IMR-90 (cell line): Measurements from ENCODE around the gene KCNJ3. TPM values are rescaled to one million over a fixed set of nuclear protein-coding genes. Genes with fewer than 3 reads are reported as not detected.

Experiments used
- ATAC-seq: fragments of 200-7000 bp; cut with Tn5 transposase; 2 replicates; pipeline ENCODE4 v1.9.1; 2020; ENCODE audit warnings: low read depth, mild to moderate bottlenecking, moderate library complexity
- BruUV-seq: library from RNA; stranded (reverse); fragments of 400-500 nt; replicated peaks from 2 replicates; lab custom pipeline; 2021; lab: Mats Ljungman, UMichigan
- CTCF ChIA-PET: fragments of 300-600 bp; formaldehyde crosslinking; extraction: SDS; loops from one replicate; lab custom pipeline; 2021; ENCODE audit warnings: antibody characterized with exemption; lab: Yijun Ruan, JAX
- POLR2A ChIA-PET: fragments of 300-600 bp; sonication (Branson Sonifier 250); formaldehyde crosslinking; loops from one replicate; lab custom pipeline; 2022; ENCODE audit warnings: antibody characterized with exemption; ENCODE audit not compliant: unreplicated experiment; lab: Charles Lee
- DNase-seq: peaks from one replicate; pipeline ENCODE4 v3.0.0; 2013
- H2AFZ ChIP-seq: replicated peaks from 2 replicates; pipeline ENCODE3; 2013; ENCODE audit warnings: low read length, mild to moderate bottlenecking; ENCODE audit not compliant: poor library complexity
- H2AK5ac ChIP-seq: 2 replicates; pipeline ENCODE4 v1.6.1; 2013; ENCODE audit warnings: low read depth, low read length, inconsistent platforms
- H2AK9ac ChIP-seq: replicated peaks from 2 replicates; pipeline ENCODE3; 2013; ENCODE audit warnings: mild to moderate bottlenecking, low read depth, low read length, moderate library complexity; ENCODE audit not compliant: poor library complexity
- H2BK120ac ChIP-seq: 2 replicates; pipeline ENCODE4 v1.6.1; 2013; ENCODE audit warnings: low read depth, low read length, inconsistent platforms
- H2BK15ac ChIP-seq: 3 replicates; pipeline ENCODE4 v1.6.1; 2013; ENCODE audit warnings: low read depth, low read length, inconsistent platforms
- H2BK20ac ChIP-seq: 2 replicates; pipeline ENCODE4 v1.6.1; 2013; ENCODE audit warnings: low read depth, mild to moderate bottlenecking, inconsistent platforms, low read length, moderate library complexity
- H2BK5ac ChIP-seq: 2 replicates; pipeline ENCODE4 v1.6.1; 2013; ENCODE audit warnings: mild to moderate bottlenecking, low read depth, low read length, inconsistent platforms; ENCODE audit not compliant: poor library complexity, severe bottlenecking
- H3K14ac ChIP-seq: replicated peaks from 2 replicates; pipeline ENCODE4 v1.6.1; 2013; ENCODE audit warnings: low read depth, low read length, inconsistent platforms
- H3K18ac ChIP-seq: 2 replicates; pipeline ENCODE4 v1.6.1; 2013; ENCODE audit warnings: low read depth, low read length, control low read depth
- H3K23ac ChIP-seq: 2 replicates; pipeline ENCODE4 v1.6.1; 2013; ENCODE audit warnings: low read depth, low read length, inconsistent platforms
- H3K27ac ChIP-seq: 2 replicates; pipeline ENCODE4 v1.5.1; 2013; ENCODE audit warnings: mild to moderate bottlenecking, control low read depth, low read length; ENCODE audit not compliant: insufficient read depth
- H3K27me3 ChIP-seq: 2 replicates; pipeline ENCODE4 v1.6.1; 2013; ENCODE audit warnings: low read length; ENCODE audit not compliant: control insufficient read depth, insufficient read depth
- H3K36me3 ChIP-seq: 2 replicates; pipeline ENCODE4 v1.6.1; 2013; ENCODE audit warnings: low read length, mixed read lengths; ENCODE audit not compliant: control insufficient read depth, insufficient read depth
- H3K4ac ChIP-seq: 2 replicates; pipeline ENCODE4 v1.6.1; 2013; ENCODE audit warnings: low read depth, low read length, inconsistent platforms
- H3K4me1 ChIP-seq: 2 replicates; pipeline ENCODE4 v1.6.1; 2013; ENCODE audit warnings: low read length, mixed read lengths; ENCODE audit not compliant: control insufficient read depth, insufficient read depth
- H3K4me2 ChIP-seq: 2 replicates; pipeline ENCODE4 v1.6.1; 2013; ENCODE audit warnings: low read depth, mild to moderate bottlenecking, control low read depth, low read length, moderate library complexity
- H3K4me3 ChIP-seq: 2 replicates; pipeline ENCODE4 v1.5.1; 2013; ENCODE audit warnings: low read depth, mild to moderate bottlenecking, control low read depth, low read length, moderate library complexity; ENCODE audit not compliant: insufficient read depth
- H3K56ac ChIP-seq: 2 replicates; pipeline ENCODE4 v1.6.1; 2013; ENCODE audit warnings: low read length, inconsistent platforms; ENCODE audit not compliant: insufficient read depth; ENCODE audit errors: extremely low read depth
- H3K79me1 ChIP-seq, 2 experiments: 2 replicates each; pipeline ENCODE4 v1.6.1; 2013; ENCODE audit warnings: low read length in 2 of 2, inconsistent platforms in 1 of 2, low read depth in 1 of 2
- H3K9ac ChIP-seq: 2 replicates; pipeline ENCODE4 v1.6.1; 2013; ENCODE audit warnings: low read depth, low read length, control low read depth
- H3K9me1 ChIP-seq: 2 replicates; pipeline ENCODE4 v1.6.1; 2013; ENCODE audit warnings: low read length, inconsistent platforms; ENCODE audit not compliant: insufficient read depth
- H3K9me3 ChIP-seq: 2 replicates; pipeline ENCODE4 v1.6.1; 2013; ENCODE audit warnings: low read length; ENCODE audit not compliant: control insufficient read depth, insufficient read depth
- H4K20me1 ChIP-seq: 2 replicates; pipeline ENCODE4 v1.6.1; 2013; ENCODE audit warnings: low read length, inconsistent platforms; ENCODE audit not compliant: insufficient read depth
- H4K5ac ChIP-seq: 2 replicates; pipeline ENCODE4 v1.6.1; 2013; ENCODE audit warnings: mild to moderate bottlenecking, low read depth, low read length, control low read depth
- H4K8ac ChIP-seq, 2 experiments: 2 replicates each; pipeline ENCODE4 v1.6.1; 2013; ENCODE audit warnings: low read depth in 2 of 2, low read length in 2 of 2, control low read depth in 1 of 2, inconsistent platforms in 1 of 2
- H4K91ac ChIP-seq: 2 replicates; pipeline ENCODE4 v1.6.1; 2013; ENCODE audit warnings: low read depth, low read length, inconsistent platforms; ENCODE audit not compliant: insufficient read depth
- MAFK ChIP-seq: IDR thresholded peaks from 2 replicates; pipeline ENCODE4 v1.6.1; 2012; ENCODE audit warnings: low read depth, low read length, improper control_type of control experiment
- WGBS, 2 experiments: methylation state at CpG; one replicate each; pipeline versions ENCODE4 v1.1.5 to v1.1.7; 2013; ENCODE audit warnings: missing lambda C conversion rate in 2 of 2; ENCODE audit not compliant: insufficient read length in 1 of 2; ENCODE audit errors: extremely low coverage in 2 of 2; 5-methylcytosine and 5-hydroxymethylcytosine counted together
- dilution Hi-C: fragments of 300-500 bp; cut with HindIII; formaldehyde crosslinking; loops from one replicate; pipeline ENCODE4 v1.14.3; 2018; ENCODE audit warnings: low sequenced_read_pairs; ENCODE audit not compliant: unreplicated experiment
- in situ Hi-C: fragments of 300-500 bp; cut with MboI; formaldehyde crosslinking; loops from 3 replicates; pipeline ENCODE4 v1.14.3; 2019; ENCODE audit warnings: low sequenced_read_pairs, inconsistent platforms, mixed read lengths
- intact Hi-C: fragments of 100-400 bp; cut with micrococcal nuclease; formaldehyde crosslinking; loops from 2 replicates; pipeline ENCODE4 v1.10.0; 2022
- polyA plus RNA-seq, 3 experiments: library from polyadenylated mRNA; depleted of rRNA; stranded (reverse); fragments of >200 nt; gene quantifications; 2 replicates each; pipeline ENCODE4 v1.2.3, GENCODE V29; 2012; ENCODE audit warnings: low replicate concordance in 1 of 3
- total RNA-seq: library from RNA; depleted of rRNA; stranded (reverse); fragments of >200 nt; gene quantifications from 2 replicates; pipeline ENCODE4 v1.2.3, GENCODE V29; 2012
- TF ChIP-seq, protein P1 (sequence below): fragments of 150-350 bp; IDR thresholded peaks from 2 replicates; pipeline ENCODE4 v1.6.1; 2017; ENCODE audit warnings: mild to moderate bottlenecking, antibody characterized with exemption, low read length, low read depth

The KCNJ3 gene
- total and polyA plus RNA-seq, 2 of the 4 experiments (the other 2 are of a cell fraction), result not detected

DNA sequence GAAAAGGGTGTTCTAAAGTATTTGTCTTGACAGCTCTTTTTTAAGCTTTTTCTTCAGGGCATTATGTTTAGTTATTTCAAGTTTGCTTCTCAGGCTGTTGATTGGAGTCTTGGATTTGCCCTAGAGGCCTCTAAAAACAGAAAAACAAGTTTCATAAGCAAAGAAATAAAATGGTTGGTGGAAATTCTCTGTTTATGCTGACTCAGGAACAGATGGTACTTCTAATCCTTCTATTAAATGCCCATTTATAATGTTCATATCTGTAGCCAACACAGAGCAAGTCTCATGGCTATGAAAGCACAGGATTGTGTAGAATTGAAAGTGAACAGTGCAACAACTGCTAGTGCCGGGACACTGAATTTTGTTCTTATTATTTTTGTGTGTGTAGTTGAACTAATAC lies 60.4 kb downstream of the KCNJ3 start:
- Histone ChIP-seq H4K20me1 (no peaks in the 10 kb centered on the region), H3K4me3 (no peak overlapping the region), H3K79me1 (no peaks in the 10 kb centered on the region), H3K9ac (no peak overlapping the region), H3K23ac (no peak overlapping the region), H3K14ac (no peak overlapping the region), H3K9me3 (no peaks in the 10 kb centered on the region), H2BK20ac (no peak overlapping the region), H2BK120ac (no peak overlapping the region), H3K36me3 (no peaks in the 10 kb centered on the region), H3K4ac (no peak overlapping the region), H2BK5ac (no peak overlapping the region), H3K18ac (no peak overlapping the region), H3K9me1 (no peaks in the 10 kb centered on the region), H4K5ac (no peak overlapping the region), H2AFZ (no peak overlapping the region), H2BK15ac (no peak overlapping the region), H2AK9ac (no peak overlapping the region), H3K27me3 (no peaks in the 10 kb centered on the region), H3K56ac (no peak overlapping the region), H4K91ac (no peak overlapping the region), H4K8ac (no peak overlapping the region), H3K4me2 (no peak overlapping the region), H2AK5ac (no peak overlapping the region), H3K4me1 (no peaks in the 10 kb centered on the region), H3K27ac (no peak overlapping the region)
- WGBS, 2 experiments, result no CpG with 5 or more reads among the region's 1 CpG
- intact Hi-C loops, result no loop called here
- peak; percentile 69 for TF ChIP-seq MAFK
- TF ChIP-seq, protein P1, sequence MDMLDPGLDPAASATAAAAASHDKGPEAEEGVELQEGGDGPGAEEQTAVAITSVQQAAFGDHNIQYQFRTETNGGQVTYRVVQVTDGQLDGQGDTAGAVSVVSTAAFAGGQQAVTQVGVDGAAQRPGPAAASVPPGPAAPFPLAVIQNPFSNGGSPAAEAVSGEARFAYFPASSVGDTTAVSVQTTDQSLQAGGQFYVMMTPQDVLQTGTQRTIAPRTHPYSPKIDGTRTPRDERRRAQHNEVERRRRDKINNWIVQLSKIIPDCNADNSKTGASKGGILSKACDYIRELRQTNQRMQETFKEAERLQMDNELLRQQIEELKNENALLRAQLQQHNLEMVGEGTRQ, result no peak
- ChIA-PET CTCF (no interaction called here), POLR2A (no interaction called here)
- dilution Hi-C loops, result no loop called here
- no peak for ATAC-seq
- in situ Hi-C loops, result no loop called here
- no peak for DNase-seq
- no TSS peak for BruUV-seq
